IPS-11a (cell line): ENCODE measurements around the gene ACOT7.
"Not testable (repeated sequence)": the region's sequence is repeated elsewhere in the genome, so short reads cannot be mapped to it uniquely, and the experiment has no call there.

ENCODE experiments used
- H3K4me3 ChIP-seq: one replicate; pipeline ENCODE4 v1.5.1; 2013; ENCODE audit warnings: low read depth, low read length, control low read depth

ACOT7 gene

GRCh38 chr1:6393400-6394187, at the start of gene ACOT7:
TSS of gene ACOT7 (minus strand) at chr1:6393767. CDS start at chr1:6393399, 368 bp downstream.
- H3K4me3 ChIP-seq: peak within 1 kb of the TSS; percentile 62

- H3K4me3 ChIP-seq: no peak overlapping the region
Observed at GRCh38 chr1:6441586-6441985, 48.0 kb upstream of the ACOT7 start.

- peak overlapping the region; percentile 37 for H3K4me3 ChIP-seq
Observed at GRCh38 chr1:6440198-6441126, 46.9 kb upstream of the ACOT7 start.

GRCh38 chr1:6438047-6438525, 44.5 kb upstream of the ACOT7 start:
- no peak overlapping the region for H3K4me3 ChIP-seq

GRCh38 chr1:6437012-6437700, 43.6 kb upstream of the ACOT7 start:
- H3K4me3 ChIP-seq: not testable (repeated sequence)

GRCh38 chr1:6436277-6436676, 42.7 kb upstream of the ACOT7 start:
- H3K4me3 ChIP-seq: not testable (repeated sequence)

GRCh38 chr1:6435547-6435946, 42.0 kb upstream of the ACOT7 start:
- no peak overlapping the region for H3K4me3 ChIP-seq

GRCh38 chr1:6435129-6435528, 41.6 kb upstream of the ACOT7 start:
- H3K4me3 ChIP-seq: no peak overlapping the region

- H3K4me3 ChIP-seq: no peak overlapping the region
Observed at GRCh38 chr1:6434186-6434585, 40.6 kb upstream of the ACOT7 start.

GRCh38 chr1:6431645-6432579, 38.3 kb upstream of the ACOT7 start:
- not testable (repeated sequence) for H3K4me3 ChIP-seq

GRCh38 chr1:6429660-6430411, 36.3 kb upstream of the ACOT7 start:
- not testable (repeated sequence) for H3K4me3 ChIP-seq

- not testable (repeated sequence) for H3K4me3 ChIP-seq
Observed at GRCh38 chr1:6428453-6428852, 34.9 kb upstream of the ACOT7 start.

GRCh38 chr1:6427441-6428390, 34.1 kb upstream of the ACOT7 start:
- H3K4me3 ChIP-seq: no peak overlapping the region

GRCh38 chr1:6426972-6427350, 33.4 kb upstream of the ACOT7 start:
- no peak overlapping the region for H3K4me3 ChIP-seq

- H3K4me3 ChIP-seq: no peak overlapping the region
Observed at GRCh38 chr1:6426277-6426971, 32.9 kb upstream of the ACOT7 start.

- H3K4me3 ChIP-seq: no peak overlapping the region
Observed at GRCh38 chr1:6425658-6426057, 32.1 kb upstream of the ACOT7 start.
